B cell (primary cell): ENCODE results near the gene ITGA3.

ENCODE experiments used
- CTCF ChIP-seq: fragments of 200-600 bp; IDR thresholded peaks from one replicate; pipeline ENCODE4 v1.8.0; 2022; ENCODE audit warnings: antibody characterized with exemption, mild to moderate bottlenecking
- EZH2 ChIP-seq: IDR thresholded peaks from 2 replicates; pipeline ENCODE4 v1.6.1; 2012; ENCODE audit warnings: borderline replicate concordance, low read depth, mild to moderate bottlenecking, moderate library complexity, low read length; ENCODE audit not compliant: insufficient read depth, poor library complexity, severe bottlenecking

- TF ChIP-seq CTCF, result no peak
- no peak for TF ChIP-seq EZH2
These were observed 54.9 kb downstream of the ITGA3 start for GRCh38 chr17:50110591-50111349.
